ENCODE measurements around the gene MPPED1. TPM values are rescaled to one million over a fixed set of nuclear protein-coding genes. Genes with fewer than 3 reads are reported as not detected.

Gene MPPED1
- total and polyA plus RNA-seq, 3 experiments from 2014 or later = not detected

- Mint-ChIP-seq H3K27ac (no peak overlapping the region), H3K27me3 (peaks cover 17 to 30% of the 10 kb centered on the region in 2 donors), H3K9me3 (no peaks in the 10 kb centered on the region), H3K4me3 (no peak overlapping the region), H3K36me3 (no peaks in the 10 kb centered on the region), H3K4me1 (no peaks in the 10 kb centered on the region)
- ChIA-PET POLR2A (no interaction called here), CTCF (no interaction called here)
- Histone ChIP-seq H3K27ac (ENCODE audit: low read depth, low read length) (no peak overlapping the region), H3K27me3 (ENCODE audit: insufficient read depth, low read length, poor library complexity, severe bottlenecking) (no peaks in the 10 kb centered on the region), H3K9me3 (ENCODE audit: low read length) (no peaks in the 10 kb centered on the region), H3K4me1 (ENCODE audit: insufficient read depth, low read length) (no peaks in the 10 kb centered on the region), H3K36me3 (ENCODE audit: insufficient read depth, low read length) (no peaks in the 10 kb centered on the region), H3K4me3 (ENCODE audit: low read length) (no peak overlapping the region)
- peak in 1 of 5 donors; percentile 15 for DNase-seq
Measured at GRCh38 chr22:43399980-43400358, 11.8 kb upstream of the MPPED1 start.

- no peak overlapping the region for H3K27ac Mint-ChIP-seq
- no peaks in the 10 kb centered on the region for H3K4me1 Mint-ChIP-seq
- no peaks in the 10 kb centered on the region for H3K36me3 Mint-ChIP-seq
- H3K27me3 Mint-ChIP-seq = peaks cover 18 to 30% of the 10 kb centered on the region in 2 donors
- POLR2A ChIA-PET = no interaction called here
- peak in 1 of 5 donors; percentile 35 for DNase-seq
- H3K4me3 Mint-ChIP-seq = no peak overlapping the region
- H3K36me3 ChIP-seq (ENCODE audit: insufficient read depth, low read length) = no peaks in the 10 kb centered on the region
- H3K4me3 ChIP-seq (ENCODE audit: low read length) = no peak overlapping the region
- no peaks in the 10 kb centered on the region for H3K4me1 ChIP-seq (ENCODE audit: insufficient read depth, low read length)
- CTCF ChIA-PET = no interaction called here
- no peaks in the 10 kb centered on the region for H3K9me3 ChIP-seq (ENCODE audit: low read length)
- no peaks in the 10 kb centered on the region for H3K27me3 ChIP-seq (ENCODE audit: insufficient read depth, low read length, poor library complexity, severe bottlenecking)
- no peak overlapping the region for H3K27ac ChIP-seq (ENCODE audit: low read depth, low read length)
- H3K9me3 Mint-ChIP-seq = no peaks in the 10 kb centered on the region
Measured at GRCh38 chr22:43400449-43400848, 11.4 kb upstream of the MPPED1 start.

GRCh38 chr22:43401233-43401632 lies 10.6 kb upstream of the MPPED1 start:
- ChIA-PET POLR2A (no interaction called here), CTCF (no interaction called here)
- Histone ChIP-seq H3K27me3 (ENCODE audit: insufficient read depth, low read length, poor library complexity, severe bottlenecking) (no peaks in the 10 kb centered on the region), H3K4me3 (ENCODE audit: low read length) (no peak overlapping the region), H3K9me3 (ENCODE audit: low read length) (no peaks in the 10 kb centered on the region), H3K4me1 (ENCODE audit: insufficient read depth, low read length) (no peaks in the 10 kb centered on the region), H3K27ac (ENCODE audit: low read depth, low read length) (no peak overlapping the region), H3K36me3 (ENCODE audit: insufficient read depth, low read length) (no peaks in the 10 kb centered on the region)
- Mint-ChIP-seq H3K4me3 (no peak overlapping the region), H3K27me3 (peaks cover 18 to 33% of the 10 kb centered on the region in 2 donors), H3K36me3 (no peaks in the 10 kb centered on the region), H3K27ac (no peak overlapping the region), H3K9me3 (no peaks in the 10 kb centered on the region), H3K4me1 (no peaks in the 10 kb centered on the region)
- DNase-seq = peak in 1 of 5 donors; percentile 22

- Mint-ChIP-seq H3K9me3 (no peaks in the 10 kb centered on the region), H3K36me3 (no peaks in the 10 kb centered on the region), H3K27ac (no peak overlapping the region), H3K27me3 (peaks cover 18 to 36% of the 10 kb centered on the region in 2 donors), H3K4me3 (no peak overlapping the region), H3K4me1 (no peaks in the 10 kb centered on the region)
- Histone ChIP-seq H3K36me3 (ENCODE audit: insufficient read depth, low read length) (no peaks in the 10 kb centered on the region), H3K9me3 (ENCODE audit: low read length) (no peaks in the 10 kb centered on the region), H3K27me3 (ENCODE audit: insufficient read depth, low read length, poor library complexity, severe bottlenecking) (no peaks in the 10 kb centered on the region), H3K27ac (ENCODE audit: low read depth, low read length) (no peak overlapping the region), H3K4me3 (ENCODE audit: low read length) (no peak overlapping the region), H3K4me1 (ENCODE audit: insufficient read depth, low read length) (no peaks in the 10 kb centered on the region)
- DNase-seq = peak in 1 of 5 donors; percentile 23
- CTCF ChIA-PET = no interaction called here
- POLR2A ChIA-PET = no interaction called here
Measured at GRCh38 chr22:43401661-43402060, 10.2 kb upstream of the MPPED1 start.

- Histone ChIP-seq H3K27me3 (ENCODE audit: insufficient read depth, low read length, poor library complexity, severe bottlenecking) (no peaks in the 10 kb centered on the region), H3K4me1 (ENCODE audit: insufficient read depth, low read length) (no peaks in the 10 kb centered on the region), H3K27ac (ENCODE audit: low read depth, low read length) (no peak overlapping the region), H3K9me3 (ENCODE audit: low read length) (no peaks in the 10 kb centered on the region), H3K4me3 (ENCODE audit: low read length) (no peak overlapping the region), H3K36me3 (ENCODE audit: insufficient read depth, low read length) (no peaks in the 10 kb centered on the region)
- POLR2A ChIA-PET = no interaction called here
- H3K9me3 Mint-ChIP-seq = no peaks in the 10 kb centered on the region
- no peak overlapping the region for H3K4me3 Mint-ChIP-seq
- H3K27me3 Mint-ChIP-seq = peaks cover 17 to 36% of the 10 kb centered on the region in 2 donors
- H3K27ac Mint-ChIP-seq = no peak overlapping the region
- CTCF ChIA-PET = no interaction called here
- H3K36me3 Mint-ChIP-seq = no peaks in the 10 kb centered on the region
- DNase-seq = no peak
- no peaks in the 10 kb centered on the region for H3K4me1 Mint-ChIP-seq
Measured at GRCh38 chr22:43402128-43402527, 9.7 kb upstream of the MPPED1 start.

- no peaks in the 10 kb centered on the region for H3K27me3 ChIP-seq (ENCODE audit: insufficient read depth, low read length, poor library complexity, severe bottlenecking)
- no peak overlapping the region for H3K4me3 Mint-ChIP-seq
- no peak overlapping the region for H3K27ac Mint-ChIP-seq
- peaks cover 0 to 1% (median 0%) of the 10 kb centered on the region in 5 donors for H3K9me3 Mint-ChIP-seq
- no peaks in the 10 kb centered on the region for H3K36me3 Mint-ChIP-seq
- peaks cover 17 to 37% of the 10 kb centered on the region in 2 donors for H3K27me3 Mint-ChIP-seq
- H3K4me1 ChIP-seq (ENCODE audit: insufficient read depth, low read length) = no peaks in the 10 kb centered on the region
- CTCF ChIA-PET = interaction anchor here (2.1 kb wide), 1 partner anchor 17 kb away, joined by 20 read pairs; no protein-coding TSS in a partner anchor
- no peak overlapping the region for H3K27ac ChIP-seq (ENCODE audit: low read depth, low read length)
- POLR2A ChIA-PET = no interaction called here
- peak in 1 of 5 donors; percentile 26 for DNase-seq
- H3K36me3 ChIP-seq (ENCODE audit: insufficient read depth, low read length) = no peaks in the 10 kb centered on the region
- no peaks in the 10 kb centered on the region for H3K9me3 ChIP-seq (ENCODE audit: low read length)
- H3K4me3 ChIP-seq (ENCODE audit: low read length) = no peak overlapping the region
- no peaks in the 10 kb centered on the region for H3K4me1 Mint-ChIP-seq
Measured at GRCh38 chr22:43404673-43405385, 7.0 kb upstream of the MPPED1 start.

- peak in 1 of 5 donors; percentile 7 for DNase-seq
- CTCF ChIA-PET = no interaction called here
- Histone ChIP-seq H3K36me3 (ENCODE audit: insufficient read depth, low read length) (no peaks in the 10 kb centered on the region), H3K9me3 (ENCODE audit: low read length) (no peaks in the 10 kb centered on the region), H3K4me3 (ENCODE audit: low read length) (no peak overlapping the region), H3K27me3 (ENCODE audit: insufficient read depth, low read length, poor library complexity, severe bottlenecking) (peaks cover 6% of the 10 kb centered on the region), H3K27ac (ENCODE audit: low read depth, low read length) (no peak overlapping the region), H3K4me1 (ENCODE audit: insufficient read depth, low read length) (no peaks in the 10 kb centered on the region)
- Mint-ChIP-seq H3K4me1 (no peaks in the 10 kb centered on the region), H3K9me3 (peaks cover 0 to 2% (median 0%) of the 10 kb centered on the region in 5 donors), H3K4me3 (no peak overlapping the region), H3K27ac (no peak overlapping the region), H3K36me3 (no peaks in the 10 kb centered on the region), H3K27me3 (peaks cover 25 to 44% of the 10 kb centered on the region in 2 donors)
- POLR2A ChIA-PET = no interaction called here
Measured at GRCh38 chr22:43406186-43406790, 5.5 kb upstream of the MPPED1 start.

GRCh38 chr22:43407591-43407990 lies 4.2 kb upstream of the MPPED1 start:
- DNase-seq = peak in 1 of 5 donors; percentile 5
- Mint-ChIP-seq H3K4me3 (no peak overlapping the region), H3K27me3 (peaks cover 24 to 44% of the 10 kb centered on the region in 2 donors), H3K27ac (no peak overlapping the region), H3K9me3 (peaks cover 0 to 2% (median 0%) of the 10 kb centered on the region in 5 donors), H3K36me3 (no peaks in the 10 kb centered on the region), H3K4me1 (peaks cover 0 to 2% (median 0%) of the 10 kb centered on the region in 3 donors)
- Histone ChIP-seq H3K27me3 (ENCODE audit: insufficient read depth, low read length, poor library complexity, severe bottlenecking) (peaks cover 9% of the 10 kb centered on the region), H3K36me3 (ENCODE audit: insufficient read depth, low read length) (no peaks in the 10 kb centered on the region), H3K4me1 (ENCODE audit: insufficient read depth, low read length) (no peaks in the 10 kb centered on the region), H3K27ac (ENCODE audit: low read depth, low read length) (no peak overlapping the region), H3K4me3 (ENCODE audit: low read length) (no peak overlapping the region), H3K9me3 (ENCODE audit: low read length) (no peaks in the 10 kb centered on the region)
- ChIA-PET POLR2A (no interaction called here), CTCF (interaction anchor here (1.1 to 1.2 kb wide), 2 partner anchors 13 to 19 kb away, joined by 3 to 4 read pairs; no protein-coding TSS in a partner anchor)
